Measurements from ENCODE around the gene RPLP1. TPM values are rescaled to one million over a fixed set of nuclear protein-coding genes. Genes with fewer than 3 reads are reported as not detected.

RPLP1 gene
- total RNA-seq, 3 donors from 2014 or later (not counting 1 experiment from before 2014, with no cell fraction given), result 895 to 1,167 (median 974) TPM

DNA sequence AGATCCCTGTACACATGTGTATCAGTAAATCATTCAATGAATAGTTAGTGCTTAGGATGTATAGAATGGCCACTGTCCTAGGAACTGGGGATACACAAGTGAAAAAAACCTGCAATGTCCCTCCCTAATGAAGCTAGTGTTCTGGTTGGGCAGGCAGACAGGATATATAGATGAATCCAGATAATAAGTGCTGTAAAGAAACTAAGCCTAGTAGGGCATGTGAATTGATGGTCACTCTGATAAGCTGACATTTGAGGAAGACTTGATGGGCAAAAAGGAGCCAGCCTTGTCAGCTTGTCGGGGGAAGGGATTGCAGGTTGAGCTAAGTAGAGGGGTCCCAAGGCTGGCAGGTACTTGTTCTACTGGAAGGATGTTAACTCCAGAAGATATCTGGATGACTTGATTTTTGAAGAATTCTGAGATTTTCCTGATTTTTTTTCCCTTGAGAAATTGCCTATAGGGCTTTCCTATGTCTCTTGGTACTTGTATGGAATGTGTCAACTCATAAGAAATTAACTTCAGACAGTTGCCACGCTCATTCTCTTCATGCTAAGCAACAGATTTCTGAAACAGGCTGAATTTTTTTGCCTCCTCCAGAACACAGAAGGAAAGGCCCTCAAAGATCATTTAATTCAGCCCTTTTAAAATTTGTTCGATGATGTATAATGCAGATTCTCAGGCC lies 44.8 kb upstream of the RPLP1 start:
- peaks cover 2% of the 10 kb centered on the region for H3K27me3 ChIP-seq (ENCODE audit: control insufficient read depth, insufficient read depth, low read length)
- no peaks in the 10 kb centered on the region for H3K4me1 ChIP-seq (ENCODE audit: control insufficient read depth, insufficient read depth, low read length)
- H3K4me3 ChIP-seq (ENCODE audit: low read length), result no peak overlapping the region
- no peak overlapping the region for H3K27ac Mint-ChIP-seq
- no peak overlapping the region for H3K4me3 Mint-ChIP-seq
- TF ChIP-seq, protein P1, sequence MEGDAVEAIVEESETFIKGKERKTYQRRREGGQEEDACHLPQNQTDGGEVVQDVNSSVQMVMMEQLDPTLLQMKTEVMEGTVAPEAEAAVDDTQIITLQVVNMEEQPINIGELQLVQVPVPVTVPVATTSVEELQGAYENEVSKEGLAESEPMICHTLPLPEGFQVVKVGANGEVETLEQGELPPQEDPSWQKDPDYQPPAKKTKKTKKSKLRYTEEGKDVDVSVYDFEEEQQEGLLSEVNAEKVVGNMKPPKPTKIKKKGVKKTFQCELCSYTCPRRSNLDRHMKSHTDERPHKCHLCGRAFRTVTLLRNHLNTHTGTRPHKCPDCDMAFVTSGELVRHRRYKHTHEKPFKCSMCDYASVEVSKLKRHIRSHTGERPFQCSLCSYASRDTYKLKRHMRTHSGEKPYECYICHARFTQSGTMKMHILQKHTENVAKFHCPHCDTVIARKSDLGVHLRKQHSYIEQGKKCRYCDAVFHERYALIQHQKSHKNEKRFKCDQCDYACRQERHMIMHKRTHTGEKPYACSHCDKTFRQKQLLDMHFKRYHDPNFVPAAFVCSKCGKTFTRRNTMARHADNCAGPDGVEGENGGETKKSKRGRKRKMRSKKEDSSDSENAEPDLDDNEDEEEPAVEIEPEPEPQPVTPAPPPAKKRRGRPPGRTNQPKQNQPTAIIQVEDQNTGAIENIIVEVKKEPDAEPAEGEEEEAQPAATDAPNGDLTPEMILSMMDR (IDR thresholded peaks at IDR 0.05), result no peak
- H3K27me3 Mint-ChIP-seq (ENCODE audit: low read depth in 2 of 2), result peaks cover 0 to 7% of the 10 kb centered on the region in 2 donors
- 83% methylated on average over 2 of the region's 3 CpGs for WGBS (ENCODE audit: insufficient coverage)
- H3K4me1 Mint-ChIP-seq, result no peaks in the 10 kb centered on the region
- DNase-seq (no peak), ATAC-seq (no peak)
- intact Hi-C loops (cut with micrococcal nuclease), result no loop called here
- H3K27ac ChIP-seq (ENCODE audit: low read length), result no peak overlapping the region
- no peaks in the 10 kb centered on the region for H3K36me3 Mint-ChIP-seq
- no peaks in the 10 kb centered on the region for H3K9me3 ChIP-seq (ENCODE audit: control insufficient read depth, insufficient read depth, low read length)
- no peaks in the 10 kb centered on the region for H3K36me3 ChIP-seq (ENCODE audit: control insufficient read depth, insufficient read depth, low read length)
- H3K9me3 Mint-ChIP-seq, result no peaks in the 10 kb centered on the region

GRCh38 chr15:69408841-69409240 lies 43.8 kb upstream of the RPLP1 start:
- intact Hi-C loops (cut with micrococcal nuclease), result no loop called here
- no peak overlapping the region for H3K27ac Mint-ChIP-seq
- no peak for DNase-seq
- peaks cover 2% of the 10 kb centered on the region in 2 donors for H3K4me1 Mint-ChIP-seq
- 71% methylated on average over 3 of the region's 3 CpGs for WGBS (ENCODE audit: insufficient coverage)
- Histone ChIP-seq H3K27me3 (ENCODE audit: control insufficient read depth, insufficient read depth, low read length) (peaks cover 2% of the 10 kb centered on the region), H3K36me3 (ENCODE audit: control insufficient read depth, insufficient read depth, low read length) (no peaks in the 10 kb centered on the region), H3K27ac (ENCODE audit: low read length) (no peak overlapping the region), H3K4me3 (ENCODE audit: low read length) (no peak overlapping the region), H3K4me1 (ENCODE audit: control insufficient read depth, insufficient read depth, low read length) (peaks cover 4% of the 10 kb centered on the region), H3K9me3 (ENCODE audit: control insufficient read depth, insufficient read depth, low read length) (no peaks in the 10 kb centered on the region)
- no peaks in the 10 kb centered on the region for H3K9me3 Mint-ChIP-seq
- no peaks in the 10 kb centered on the region for H3K36me3 Mint-ChIP-seq
- H3K27me3 Mint-ChIP-seq (ENCODE audit: low read depth in 2 of 2), result peaks cover 0 to 7% of the 10 kb centered on the region in 2 donors
- H3K4me3 Mint-ChIP-seq, result no peak overlapping the region
- ATAC-seq, result no peak
- TF ChIP-seq, protein P1 (IDR thresholded peaks at IDR 0.05), result no peak

- Mint-ChIP-seq H3K27ac (no peak overlapping the region), H3K36me3 (no peaks in the 10 kb centered on the region), H3K27me3 (ENCODE audit: low read depth in 2 of 2) (peaks cover 0 to 7% of the 10 kb centered on the region in 2 donors), H3K4me3 (no peak overlapping the region), H3K4me1 (peaks cover 5 to 10% of the 10 kb centered on the region in 2 donors), H3K9me3 (no peaks in the 10 kb centered on the region)
- ATAC-seq (no peak), DNase-seq (peak in 1 of 2 donors; percentile 30)
- 53% methylated on average over 9 of the region's 9 CpGs for WGBS (ENCODE audit: insufficient coverage)
- TF ChIP-seq, protein P1 (IDR thresholded peaks at IDR 0.05), result no peak
- Histone ChIP-seq H3K4me3 (ENCODE audit: low read length) (no peak overlapping the region), H3K27me3 (ENCODE audit: control insufficient read depth, insufficient read depth, low read length) (peaks cover 2% of the 10 kb centered on the region), H3K27ac (ENCODE audit: low read length) (no peak overlapping the region), H3K4me1 (ENCODE audit: control insufficient read depth, insufficient read depth, low read length) (peaks cover 11% of the 10 kb centered on the region), H3K9me3 (ENCODE audit: control insufficient read depth, insufficient read depth, low read length) (no peaks in the 10 kb centered on the region), H3K36me3 (ENCODE audit: control insufficient read depth, insufficient read depth, low read length) (no peaks in the 10 kb centered on the region)
- intact Hi-C loops (cut with micrococcal nuclease), result no loop called here
Observed at GRCh38 chr15:69410248-69410874, 42.3 kb upstream of the RPLP1 start.

All from natural killer cell (primary cell).